Liver (tissue), 9 donors: ENCODE results near the gene ADARB1. TPM values are rescaled to one million over a fixed set of nuclear protein-coding genes. Genes with fewer than 3 reads are reported as not detected.

Source experiments
- DNase-seq: peaks from one replicate; pipeline ENCODE4 v3.0.0-alpha.2; 2017; ENCODE audit warnings: low spot score
- H3K27ac ChIP-seq, 2 donors: one replicate each; pipeline ENCODE4 v1.7.0; 2013; ENCODE audit warnings: inconsistent platforms in 2 of 2, low read length in 2 of 2, control low read depth in 1 of 2, low read depth in 1 of 2, mild to moderate bottlenecking in 1 of 2
- H3K27me3 ChIP-seq, 4 donors: one replicate each; pipeline versions ENCODE4 v1.6.1 to v1.7.0; 2013; ENCODE audit warnings: low read length in 3 of 4, inconsistent platforms in 1 of 4, mild to moderate bottlenecking in 1 of 4, moderate library complexity in 1 of 4; ENCODE audit not compliant: control insufficient read depth in 4 of 4, insufficient read depth in 4 of 4
- H3K36me3 ChIP-seq, 4 donors: one replicate each; pipeline versions ENCODE4 v1.6.1 to v1.7.0; 2013; ENCODE audit warnings: low read length in 3 of 4, mild to moderate bottlenecking in 3 of 4, low read depth in 1 of 4, moderate library complexity in 1 of 4; ENCODE audit not compliant: control insufficient read depth in 4 of 4, insufficient read depth in 3 of 4
- H3K4me1 ChIP-seq, 4 donors: one replicate each; pipeline versions ENCODE4 v1.6.1 to v1.7.0; 2013; ENCODE audit warnings: low read length in 3 of 4, mild to moderate bottlenecking in 3 of 4, moderate library complexity in 1 of 4; ENCODE audit not compliant: control insufficient read depth in 4 of 4, insufficient read depth in 4 of 4
- H3K4me3 ChIP-seq, 3 donors: one replicate each; pipeline versions ENCODE4 v1.6.1 to v1.7.0; 2013; ENCODE audit warnings: low read length in 3 of 3, control low read depth in 1 of 3, low read depth in 1 of 3, mild to moderate bottlenecking in 1 of 3
- H3K9ac ChIP-seq, 2 donors: one replicate each; pipeline ENCODE4 v1.7.0; 2013; ENCODE audit warnings: low read length in 2 of 2, mild to moderate bottlenecking in 2 of 2, moderate library complexity in 2 of 2, control low read depth in 1 of 2, low read depth in 1 of 2
- H3K9me3 ChIP-seq, 4 donors: one replicate each; pipeline versions ENCODE4 v1.6.1 to v1.7.0; 2013; ENCODE audit warnings: low read length in 3 of 4; ENCODE audit not compliant: control insufficient read depth in 4 of 4
- EGR1 ChIP-seq, 2 donors: IDR thresholded peaks; 2 replicates each; pipeline ENCODE4 v1.6.1; 2016 to 2018; ENCODE audit warnings: antibody characterized with exemption in 2 of 2, low read depth in 2 of 2
- FOXA2 ChIP-seq: IDR thresholded peaks from 2 replicates; pipeline ENCODE4 v1.6.1; 2016; ENCODE audit warnings: antibody characterized with exemption
- GABPA ChIP-seq, 2 donors: IDR thresholded peaks in 1 of 2; conservative IDR thresholded peaks in 1 of 2; 2 replicates each; pipeline ENCODE4 v1.6.1; 2016; ENCODE audit warnings: antibody characterized with exemption in 2 of 2, mild to moderate bottlenecking in 1 of 2, moderate library complexity in 1 of 2
- HNF4A ChIP-seq, 2 donors: conservative IDR thresholded peaks; 2 replicates each; pipeline ENCODE4 v1.6.1; 2016; ENCODE audit warnings: antibody characterized with exemption in 2 of 2, mild to moderate bottlenecking in 2 of 2
- HNF4G ChIP-seq: IDR thresholded peaks from 2 replicates; pipeline ENCODE4 v1.6.1; 2016; ENCODE audit warnings: antibody characterized with exemption
- JUND ChIP-seq, 2 donors: IDR thresholded peaks; 2 replicates each; pipeline ENCODE4 v1.6.1; 2016; ENCODE audit warnings: antibody characterized with exemption in 2 of 2
- MAX ChIP-seq: IDR thresholded peaks from 2 replicates; pipeline ENCODE4 v1.6.1; 2016; ENCODE audit warnings: antibody characterized with exemption
- RAD21 ChIP-seq, 2 donors: IDR thresholded peaks; 2 replicates each; pipeline ENCODE4 v1.6.1; 2016; ENCODE audit warnings: antibody characterized with exemption in 2 of 2, mild to moderate bottlenecking in 2 of 2
- REST ChIP-seq: IDR thresholded peaks from 2 replicates; pipeline ENCODE4 v1.6.1; 2016; ENCODE audit warnings: antibody characterized with exemption, mild to moderate bottlenecking
- RXRA ChIP-seq, 2 donors: IDR thresholded peaks; 2 replicates each; pipeline ENCODE4 v1.6.1; 2017 to 2018; ENCODE audit warnings: antibody characterized with exemption in 2 of 2, mild to moderate bottlenecking in 1 of 2
- SP1 ChIP-seq: IDR thresholded peaks from 2 replicates; pipeline ENCODE4 v1.6.1; 2018; ENCODE audit warnings: antibody characterized with exemption, mild to moderate bottlenecking
- TAF1 ChIP-seq: conservative IDR thresholded peaks from 2 replicates; pipeline ENCODE4 v1.6.1; 2016; ENCODE audit warnings: antibody characterized with exemption, mild to moderate bottlenecking
- YY1 ChIP-seq: IDR thresholded peaks from 2 replicates; pipeline ENCODE4 v1.6.1; 2016; ENCODE audit warnings: antibody characterized with exemption, mild to moderate bottlenecking
- WGBS: extraction: QIAGEN DNeasy Blood & Tissue Kit; methylation state at CpG from one replicate; pipeline ENCODE4 v1.1.7; 2013; 5-methylcytosine and 5-hydroxymethylcytosine counted together
- polyA plus RNA-seq, 2 donors: library from polyadenylated mRNA; stranded (reverse) in 1 of 2; unstranded in 1 of 2; fragments of 200-250 nt in 1 of 2; fragments of >200 nt in 1 of 2; fragmentation: Nextera tagmentation in 1 of 2; extraction: Ambion mirVana in 1 of 2; gene quantifications; one replicate each; pipeline versions ENCODE4 v1.2.1 to v1.2.3, GENCODE V29; 2013 to 2015
- total RNA-seq, 2 donors: library from RNA; depleted of rRNA; stranded (reverse); fragments of >200 nt; gene quantifications; one replicate each; pipeline ENCODE4 v1.2.3, GENCODE V29; 2014
- TF ChIP-seq, protein P1 (sequence below): IDR thresholded peaks from 2 replicates; pipeline ENCODE4 v1.6.1; 2016; ENCODE audit warnings: antibody characterized with exemption
- TF ChIP-seq, protein P2 (sequence below): IDR thresholded peaks from 2 replicates; pipeline ENCODE4 v1.6.1; 2016; ENCODE audit warnings: antibody characterized with exemption
- TF ChIP-seq, protein P3 (sequence below): fragments of 150-350 bp; IDR thresholded peaks from 2 replicates; pipeline ENCODE4 v1.5.1; 2017; ENCODE audit warnings: improper control_type of control experiment, low read depth, low read length; ENCODE audit not compliant: missing input control
- donor health status: healthy.
- donor health status: healthy.
- donor health status: healthy.
- donor health status: healthy.
- donor health status: healthy.

ADARB1 gene
- total and polyA plus RNA-seq, 4 donors: 1.6 to 7.8 (median 2.9) TPM

DNA sequence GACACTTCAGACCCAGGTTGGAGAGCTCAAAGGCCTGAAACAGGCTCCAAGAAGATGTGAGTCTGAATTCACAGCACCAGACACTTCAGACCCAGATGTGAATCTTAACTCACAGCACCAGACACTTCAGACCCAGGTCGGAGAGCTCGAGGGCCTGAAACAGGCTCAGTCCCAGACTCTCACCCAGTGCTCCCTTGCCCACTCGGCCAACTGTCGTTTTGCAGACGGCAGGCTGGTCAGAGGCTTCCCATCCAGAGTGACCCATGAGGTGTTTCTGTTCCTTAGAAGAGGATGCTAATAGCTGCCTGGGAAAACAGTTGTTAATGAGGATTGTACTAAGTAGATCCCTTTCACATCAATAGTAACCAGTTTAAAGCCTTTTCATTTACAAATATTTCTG, 88.4 kb downstream of the ADARB1 start:
- WGBS: 98% methylated on average over 5 of the region's 5 CpGs
- TF ChIP-seq MAX (no peak), TAF1 (no peak), GABPA (IDR thresholded peaks at IDR 0.05 in 1 of 2, conservative IDR thresholded peaks at IDR 0.05 in 1 of 2) (no peak), EGR1 (IDR thresholded peaks at IDR 0.05; ENCODE audit: low read depth in 2 of 2) (no peak), JUND (IDR thresholded peaks at IDR 0.05) (no peak)
- TF ChIP-seq, protein P1, sequence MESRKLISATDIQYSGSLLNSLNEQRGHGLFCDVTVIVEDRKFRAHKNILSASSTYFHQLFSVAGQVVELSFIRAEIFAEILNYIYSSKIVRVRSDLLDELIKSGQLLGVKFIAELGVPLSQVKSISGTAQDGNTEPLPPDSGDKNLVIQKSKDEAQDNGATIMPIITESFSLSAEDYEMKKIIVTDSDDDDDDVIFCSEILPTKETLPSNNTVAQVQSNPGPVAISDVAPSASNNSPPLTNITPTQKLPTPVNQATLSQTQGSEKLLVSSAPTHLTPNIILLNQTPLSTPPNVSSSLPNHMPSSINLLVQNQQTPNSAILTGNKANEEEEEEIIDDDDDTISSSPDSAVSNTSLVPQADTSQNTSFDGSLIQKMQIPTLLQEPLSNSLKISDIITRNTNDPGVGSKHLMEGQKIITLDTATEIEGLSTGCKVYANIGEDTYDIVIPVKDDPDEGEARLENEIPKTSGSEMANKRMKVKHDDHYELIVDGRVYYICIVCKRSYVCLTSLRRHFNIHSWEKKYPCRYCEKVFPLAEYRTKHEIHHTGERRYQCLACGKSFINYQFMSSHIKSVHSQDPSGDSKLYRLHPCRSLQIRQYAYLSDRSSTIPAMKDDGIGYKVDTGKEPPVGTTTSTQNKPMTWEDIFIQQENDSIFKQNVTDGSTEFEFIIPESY: no peak
- TF ChIP-seq, protein P2, sequence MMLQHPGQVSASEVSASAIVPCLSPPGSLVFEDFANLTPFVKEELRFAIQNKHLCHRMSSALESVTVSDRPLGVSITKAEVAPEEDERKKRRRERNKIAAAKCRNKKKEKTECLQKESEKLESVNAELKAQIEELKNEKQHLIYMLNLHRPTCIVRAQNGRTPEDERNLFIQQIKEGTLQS: no peak

GRCh38 chr21:45163413-45164123, 89.2 kb downstream of the ADARB1 start:
- DNase-seq: no peak
- no peak overlapping the region for H3K9ac ChIP-seq
- no peak overlapping the region for H3K27ac ChIP-seq
- H3K4me3 ChIP-seq: no peak overlapping the region
- peaks cover 0 to 10% (median 3%) of the 10 kb centered on the region in 4 donors for H3K4me1 ChIP-seq
- H3K27me3 ChIP-seq: no peaks in the 10 kb centered on the region
- no peaks in the 10 kb centered on the region for H3K36me3 ChIP-seq
- H3K9me3 ChIP-seq: no peaks in the 10 kb centered on the region
- WGBS: 88% methylated on average over 12 of the region's 12 CpGs
- TF ChIP-seq HNF4A (conservative IDR thresholded peaks at IDR 0.05) (no peak), FOXA2 (no peak), SP1 (no peak), MAX (no peak)
- TF ChIP-seq, protein P1: no peak

More for the DNA sequence above, 88.4 kb downstream of the ADARB1 start:
- H3K27ac ChIP-seq: no peak overlapping the region
- no peaks in the 10 kb centered on the region for H3K27me3 ChIP-seq
- H3K4me1 ChIP-seq: peaks cover 0 to 10% (median 3%) of the 10 kb centered on the region in 4 donors
- no peak overlapping the region for H3K4me3 ChIP-seq
- H3K9ac ChIP-seq: no peak overlapping the region
- H3K36me3 ChIP-seq: no peaks in the 10 kb centered on the region
- H3K9me3 ChIP-seq: no peaks in the 10 kb centered on the region
- peak; percentile 14 for DNase-seq

- Histone ChIP-seq H3K27me3 (no peaks in the 10 kb centered on the region), H3K9ac (no peak overlapping the region), H3K4me1 (peaks cover 0 to 10% (median 3%) of the 10 kb centered on the region in 4 donors), H3K9me3 (no peaks in the 10 kb centered on the region), H3K27ac (no peak overlapping the region), H3K36me3 (no peaks in the 10 kb centered on the region), H3K4me3 (no peak overlapping the region)
- WGBS: 85% methylated on average over 12 of the region's 12 CpGs
- no peak for DNase-seq
- TF ChIP-seq SP1 (no peak), YY1 (no peak), HNF4A (conservative IDR thresholded peaks at IDR 0.05) (no peak), JUND (IDR thresholded peaks at IDR 0.05) (no peak), HNF4G (no peak), EGR1 (IDR thresholded peaks at IDR 0.05; ENCODE audit: low read depth in 2 of 2) (no peak), REST (no peak), GABPA (IDR thresholded peaks at IDR 0.05 in 1 of 2, conservative IDR thresholded peaks at IDR 0.05 in 1 of 2) (no peak), RXRA (IDR thresholded peaks at IDR 0.05) (no peak), RAD21 (IDR thresholded peaks at IDR 0.05) (no peak)
- TF ChIP-seq, protein P3, sequence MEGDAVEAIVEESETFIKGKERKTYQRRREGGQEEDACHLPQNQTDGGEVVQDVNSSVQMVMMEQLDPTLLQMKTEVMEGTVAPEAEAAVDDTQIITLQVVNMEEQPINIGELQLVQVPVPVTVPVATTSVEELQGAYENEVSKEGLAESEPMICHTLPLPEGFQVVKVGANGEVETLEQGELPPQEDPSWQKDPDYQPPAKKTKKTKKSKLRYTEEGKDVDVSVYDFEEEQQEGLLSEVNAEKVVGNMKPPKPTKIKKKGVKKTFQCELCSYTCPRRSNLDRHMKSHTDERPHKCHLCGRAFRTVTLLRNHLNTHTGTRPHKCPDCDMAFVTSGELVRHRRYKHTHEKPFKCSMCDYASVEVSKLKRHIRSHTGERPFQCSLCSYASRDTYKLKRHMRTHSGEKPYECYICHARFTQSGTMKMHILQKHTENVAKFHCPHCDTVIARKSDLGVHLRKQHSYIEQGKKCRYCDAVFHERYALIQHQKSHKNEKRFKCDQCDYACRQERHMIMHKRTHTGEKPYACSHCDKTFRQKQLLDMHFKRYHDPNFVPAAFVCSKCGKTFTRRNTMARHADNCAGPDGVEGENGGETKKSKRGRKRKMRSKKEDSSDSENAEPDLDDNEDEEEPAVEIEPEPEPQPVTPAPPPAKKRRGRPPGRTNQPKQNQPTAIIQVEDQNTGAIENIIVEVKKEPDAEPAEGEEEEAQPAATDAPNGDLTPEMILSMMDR: no peak
Measured at GRCh38 chr21:45164124-45164511, 89.7 kb downstream of the ADARB1 start.
